GM21447 (cell line): Measurements from ENCODE around the gene UGT1A4.
"Not testable (repeated sequence)": the region's sequence is repeated elsewhere in the genome, so short reads cannot be mapped to it uniquely, and the experiment has no call there.

Experiments
- ATAC-seq: cut with Tn5 transposase; IDR thresholded peaks from one replicate; pipeline ENCODE4 v1.9.1; 2021; ENCODE audit not compliant: unreplicated experiment

Gene UGT1A4

DNA sequence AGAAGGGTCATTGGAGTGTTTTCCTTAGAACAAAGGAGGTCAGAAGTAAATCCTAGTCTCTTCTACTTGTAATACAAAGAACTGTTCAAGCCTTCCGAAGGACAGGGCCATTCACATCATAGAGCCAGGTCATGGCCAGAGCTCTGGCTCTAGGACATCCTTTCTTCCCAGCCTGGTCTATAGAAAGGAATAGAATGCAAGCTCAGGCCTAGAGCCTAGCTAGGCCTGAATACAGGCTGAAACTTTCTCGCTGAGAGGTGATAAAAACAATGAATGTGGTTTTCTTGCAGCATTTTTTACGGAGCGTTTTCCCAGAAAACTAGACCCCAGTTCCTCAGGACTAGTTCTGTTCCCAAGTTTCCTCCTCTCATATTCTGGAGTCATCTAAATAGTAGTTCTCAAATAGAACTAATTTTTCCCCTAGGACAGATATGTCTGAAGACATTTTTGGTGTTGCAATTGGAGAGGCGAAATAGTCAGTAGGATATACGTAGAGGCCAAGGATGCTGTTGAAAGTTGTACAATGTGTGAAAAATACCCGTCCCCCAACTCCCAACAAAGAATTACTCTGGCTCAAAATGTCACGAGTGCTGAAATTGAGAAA is 19.0 kb upstream of the UGT1A4 start:
- no peak for ATAC-seq

DNA sequence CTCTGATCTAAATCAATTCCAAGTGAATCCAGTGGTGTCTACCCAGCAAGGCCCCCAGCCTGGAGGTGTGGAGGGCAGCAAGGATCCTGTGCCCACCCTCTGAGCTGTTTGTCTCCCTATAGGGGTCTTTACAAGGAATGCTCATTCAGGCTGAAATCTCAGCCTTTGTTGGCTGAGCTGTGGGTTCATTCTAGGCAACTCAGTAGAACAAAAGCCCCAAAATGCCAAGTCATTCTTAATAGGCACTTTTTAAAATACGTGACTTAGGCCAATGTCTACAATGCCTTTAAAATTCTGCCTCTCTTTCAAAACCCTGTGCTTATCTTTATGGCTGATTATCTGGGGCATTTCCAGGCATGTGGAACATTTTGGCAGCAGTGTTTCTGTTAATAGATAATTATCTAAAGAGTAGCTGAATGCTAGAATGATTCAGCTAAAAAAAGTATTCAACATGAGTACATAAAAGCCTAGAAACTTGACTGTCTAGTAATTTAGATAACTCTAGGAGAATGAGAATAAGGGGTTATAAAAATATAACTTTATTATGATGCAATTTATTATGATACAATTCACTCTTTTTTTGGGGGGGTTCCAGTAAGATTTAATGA is 18.4 kb upstream of the UGT1A4 start:
- ATAC-seq: no peak

DNA sequence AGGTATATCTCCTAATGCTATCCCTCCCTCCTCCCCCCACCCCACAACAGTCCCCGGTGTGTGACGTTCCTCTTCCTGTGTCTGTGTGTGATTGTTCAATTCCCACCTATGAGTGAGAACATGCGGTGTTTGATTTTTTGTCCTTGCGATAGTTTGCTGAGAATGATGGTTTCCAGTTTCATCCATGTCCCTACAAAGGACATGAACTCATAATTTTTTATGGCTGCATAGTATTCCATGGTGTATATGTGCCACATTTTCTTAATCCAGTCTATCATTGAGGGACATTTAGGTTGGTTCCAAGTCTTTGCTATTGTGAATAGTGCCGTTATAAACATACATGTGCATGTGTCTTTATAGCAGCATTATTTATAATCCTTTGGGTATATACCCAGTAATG is 17.7 kb upstream of the UGT1A4 start:
- not testable (repeated sequence) for ATAC-seq

DNA sequence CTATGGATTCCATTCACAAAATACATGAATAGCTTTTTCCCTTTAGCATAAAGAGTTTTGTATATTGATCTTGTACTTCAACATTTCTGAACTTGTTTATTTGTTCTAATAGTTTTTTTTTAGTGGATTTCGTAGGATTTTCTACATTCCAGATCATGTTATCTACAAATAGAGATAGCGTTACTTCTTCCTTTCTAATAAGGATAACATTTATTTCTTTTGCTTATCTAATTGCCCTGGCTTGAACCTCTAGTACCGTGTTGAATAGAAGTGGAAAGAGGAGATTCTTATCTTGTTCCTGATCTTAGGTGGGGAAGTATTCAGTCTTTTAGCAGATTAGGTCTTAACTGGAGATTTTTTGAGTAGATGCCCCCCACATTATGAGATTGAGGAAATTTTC is 16.3 kb upstream of the UGT1A4 start:
- ATAC-seq: no peak

DNA sequence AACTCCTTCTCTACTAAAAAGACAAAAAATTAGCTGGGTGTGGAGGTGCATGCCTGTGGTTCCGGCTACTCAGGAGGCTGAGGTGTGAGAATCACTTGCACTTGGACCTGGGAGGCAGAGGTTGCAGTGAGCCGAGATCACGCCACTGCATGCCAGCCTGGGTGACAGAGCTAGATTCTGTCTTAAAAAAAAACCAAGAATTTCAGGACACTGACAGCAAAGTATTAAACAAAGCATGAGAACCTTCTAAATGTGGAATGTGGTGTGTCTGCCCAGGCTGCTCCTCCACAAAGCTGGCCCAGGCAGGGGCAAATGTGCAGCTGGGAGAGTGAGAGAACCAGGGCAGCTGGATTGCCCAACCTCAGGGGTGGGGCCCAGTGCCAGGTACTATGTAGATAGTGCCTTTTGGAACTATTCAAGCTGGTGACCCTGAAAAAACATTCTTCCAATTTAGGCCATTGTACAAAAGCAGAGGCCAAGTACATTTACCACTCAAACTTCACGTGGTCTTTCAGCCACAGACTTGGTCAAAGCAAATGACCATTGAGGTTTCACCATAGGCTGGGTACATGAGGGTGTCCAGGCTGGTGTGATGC is 12.5 kb upstream of the UGT1A4 start:
- ATAC-seq: no peak

DNA sequence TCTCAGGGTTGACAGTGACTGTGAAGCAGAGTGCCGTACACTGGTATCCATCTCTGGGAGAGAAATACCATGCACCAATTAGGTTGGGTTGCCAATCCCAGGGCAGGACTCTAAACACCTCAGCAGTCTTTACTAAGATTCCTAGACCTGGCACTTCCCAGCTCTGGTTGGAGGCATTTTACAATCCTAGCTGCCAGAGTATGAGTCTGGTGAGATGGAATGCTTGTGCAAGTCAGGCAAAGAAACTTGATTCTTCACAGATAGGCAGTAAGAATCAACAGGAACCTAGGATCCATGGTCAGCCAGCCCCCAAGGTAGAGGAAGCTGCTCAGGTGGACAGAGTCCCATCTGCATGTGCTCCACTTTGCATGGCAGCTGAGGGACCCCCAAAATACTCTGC is 11.8 kb upstream of the UGT1A4 start:
- ATAC-seq: no peak

DNA sequence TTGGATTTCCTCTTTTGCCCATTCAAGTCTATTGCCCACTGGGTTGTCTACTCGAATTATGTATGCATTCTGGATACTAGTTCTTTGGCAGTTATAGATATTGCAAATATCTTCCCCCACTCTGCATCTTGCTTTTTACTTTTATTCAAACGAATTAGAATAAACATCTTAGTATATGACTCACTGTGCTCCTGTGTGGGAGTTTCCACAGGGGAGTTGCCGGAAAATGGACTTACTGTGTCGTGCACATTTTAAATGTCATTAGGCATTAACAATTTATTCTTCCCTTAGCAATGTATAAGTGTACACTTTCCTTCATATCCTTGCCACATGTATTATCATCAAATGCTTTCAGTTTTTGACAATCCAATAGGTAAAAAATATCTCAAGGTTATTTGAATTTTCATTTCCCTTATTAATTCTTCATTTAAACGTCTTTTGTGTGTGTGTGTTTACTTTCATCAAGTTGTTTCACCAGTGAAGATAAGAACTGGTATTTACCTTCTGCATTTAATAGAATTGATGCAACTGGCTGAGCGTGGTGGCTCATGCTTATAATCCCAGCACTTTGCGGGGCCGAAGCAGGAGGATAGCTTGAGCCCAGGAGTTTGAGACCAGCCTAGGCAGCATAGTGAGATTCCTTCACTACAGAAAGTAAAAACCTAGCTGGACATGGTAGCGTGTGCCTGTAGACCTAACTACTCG is 10.4 kb upstream of the UGT1A4 start:
- no peak for ATAC-seq

DNA sequence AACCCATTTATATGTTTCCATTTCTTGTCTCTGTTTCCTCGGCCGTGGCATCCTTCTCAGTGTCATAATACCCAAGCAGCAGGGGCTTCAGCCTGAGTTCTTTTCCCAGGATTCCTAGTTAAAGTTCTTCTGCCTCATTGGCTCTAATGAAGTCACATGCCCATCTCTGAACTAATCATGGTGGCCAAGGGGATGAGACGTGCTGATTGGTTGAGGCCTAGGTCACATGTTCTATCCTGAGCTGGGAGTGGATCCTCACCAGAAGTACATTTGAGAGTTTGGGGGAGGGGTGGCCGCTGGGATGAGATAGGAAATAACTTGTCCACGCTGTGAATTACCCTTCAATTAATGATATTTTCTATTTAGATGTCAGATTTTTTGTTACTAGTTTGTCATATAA is 9.6 kb upstream of the UGT1A4 start:
- no peak for ATAC-seq

DNA sequence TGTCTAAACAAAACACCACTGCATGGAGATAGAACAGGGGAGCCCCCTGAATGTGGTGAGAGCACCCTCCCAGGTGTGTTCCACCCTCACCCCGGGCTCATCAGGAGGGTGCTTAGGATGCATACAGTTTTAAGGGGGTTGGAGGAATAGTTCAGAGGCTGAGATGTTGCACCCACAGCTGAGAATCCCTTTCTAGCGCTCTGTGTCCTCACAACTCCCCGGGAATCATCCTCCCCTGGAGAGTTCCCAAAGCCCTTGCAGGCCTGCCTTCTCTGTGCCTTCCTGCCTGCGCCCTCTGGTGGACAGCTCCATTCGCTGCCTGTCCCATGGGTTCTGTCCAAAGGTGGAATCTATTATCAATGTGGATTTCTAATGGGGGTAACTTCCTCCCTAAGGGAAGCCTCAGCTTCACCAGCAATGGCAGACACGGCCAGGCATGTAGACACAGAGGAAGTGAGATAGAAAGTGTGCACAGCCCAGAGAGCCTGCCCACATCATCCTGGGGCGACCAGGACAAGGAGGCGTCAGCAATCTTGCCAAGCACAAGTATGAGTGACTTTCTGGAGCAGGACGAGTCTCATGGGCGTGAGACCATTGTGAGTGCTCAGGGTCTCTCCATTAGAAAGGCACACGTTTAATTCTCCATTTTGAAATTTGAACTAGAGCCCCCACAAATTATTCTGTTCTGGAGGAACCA is 7.1 kb upstream of the UGT1A4 start:
- no peak for ATAC-seq

DNA sequence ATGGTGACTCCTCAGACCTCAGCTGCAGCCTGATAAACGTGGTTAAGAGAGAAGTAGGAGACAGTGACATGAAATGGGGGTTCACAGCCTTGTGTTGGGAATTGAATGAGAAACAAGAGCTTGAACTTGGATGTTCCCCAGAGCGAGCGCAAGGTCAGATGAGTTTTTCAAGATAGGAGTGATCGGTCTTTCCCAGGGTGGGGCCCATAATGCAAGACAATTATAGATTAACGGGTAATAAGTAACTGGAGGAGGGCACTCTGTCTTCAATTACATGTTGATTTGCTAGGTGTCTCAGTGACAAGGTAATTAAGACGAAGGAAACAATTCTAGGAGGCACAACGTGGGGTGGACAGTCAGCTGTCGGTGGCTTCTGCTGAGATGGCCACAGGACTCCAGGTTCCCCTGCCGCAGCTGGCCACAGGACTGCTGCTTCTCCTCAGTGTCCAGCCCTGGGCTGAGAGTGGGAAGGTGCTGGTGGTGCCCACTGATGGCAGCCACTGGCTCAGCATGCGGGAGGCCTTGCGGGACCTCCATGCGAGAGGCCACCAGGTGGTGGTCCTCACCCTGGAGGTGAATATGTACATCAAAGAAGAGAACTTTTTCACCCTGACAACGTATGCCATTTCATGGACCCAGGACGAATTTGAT is 5.8 kb upstream of the UGT1A4 start, which contains the start of gene UGT1A5:
Gene UGT1A5 (plus strand): TSS at position 297 of the 651 bp plus-strand sequence. CDS start 85 bp downstream, at position 382.
- no peak for ATAC-seq

DNA sequence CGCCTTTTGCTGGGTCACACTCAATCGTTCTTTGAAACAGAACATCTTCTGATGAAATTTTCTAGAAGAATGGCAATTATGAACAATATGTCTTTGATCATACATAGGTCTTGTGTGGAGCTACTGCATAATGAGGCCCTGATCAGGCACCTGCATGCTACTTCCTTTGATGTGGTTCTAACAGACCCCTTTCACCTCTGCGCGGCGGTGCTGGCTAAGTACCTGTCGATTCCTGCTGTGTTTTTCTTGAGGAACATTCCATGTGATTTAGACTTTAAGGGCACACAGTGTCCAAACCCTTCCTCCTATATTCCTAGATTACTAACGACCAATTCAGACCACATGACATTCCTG is 5.3 kb upstream of the UGT1A4 start:
- ATAC-seq: no peak

DNA sequence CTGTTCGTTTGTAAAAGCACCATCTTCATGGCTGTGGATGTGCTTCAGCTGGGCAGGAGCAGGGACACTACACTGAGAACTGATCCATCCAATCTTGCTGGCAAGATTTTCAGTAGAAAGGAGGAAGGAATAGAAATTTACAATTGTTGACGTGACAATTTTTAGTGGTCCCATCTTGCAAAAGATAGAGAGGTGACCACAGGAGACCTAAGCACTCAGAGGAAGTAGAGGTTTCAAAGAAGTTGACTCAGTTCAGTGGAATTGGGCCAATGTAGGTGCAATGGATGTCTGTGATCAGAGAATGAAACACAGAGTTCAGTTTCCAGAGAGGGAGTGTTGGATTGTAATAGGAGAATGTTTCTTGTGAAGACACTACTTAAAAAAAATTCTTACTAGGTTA is 4.4 kb upstream of the UGT1A4 start:
- ATAC-seq: no peak

DNA sequence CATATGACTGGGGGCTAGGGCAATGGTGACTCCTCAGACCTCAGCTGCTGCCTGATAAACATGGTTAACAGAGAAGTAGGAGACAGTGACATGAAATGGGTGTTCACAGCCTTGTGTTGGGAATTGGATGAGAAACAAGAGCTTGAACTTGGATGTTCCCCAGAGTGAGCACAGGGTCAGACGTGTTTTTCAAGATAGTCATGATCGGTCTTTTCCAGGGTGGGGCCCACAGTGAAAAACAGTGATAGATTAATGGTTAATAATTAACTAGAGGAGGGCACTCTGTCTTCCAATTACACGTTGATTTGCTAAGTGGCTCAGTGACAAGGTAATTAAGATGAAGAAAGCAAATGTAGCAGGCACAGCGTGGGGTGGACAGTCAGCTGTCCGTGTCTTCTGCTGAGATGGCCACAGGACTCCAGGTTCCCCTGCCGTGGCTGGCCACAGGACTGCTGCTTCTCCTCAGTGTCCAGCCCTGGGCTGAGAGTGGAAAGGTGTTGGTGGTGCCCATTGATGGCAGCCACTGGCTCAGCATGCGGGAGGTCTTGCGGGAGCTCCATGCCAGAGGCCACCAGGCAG is 10.3 kb downstream of the UGT1A4 start, which contains the start of gene UGT1A3:
Gene UGT1A3 (plus strand): TSS at position 320 of the 579 bp plus-strand sequence. CDS start 85 bp downstream, at position 405.
- no peak for ATAC-seq

DNA sequence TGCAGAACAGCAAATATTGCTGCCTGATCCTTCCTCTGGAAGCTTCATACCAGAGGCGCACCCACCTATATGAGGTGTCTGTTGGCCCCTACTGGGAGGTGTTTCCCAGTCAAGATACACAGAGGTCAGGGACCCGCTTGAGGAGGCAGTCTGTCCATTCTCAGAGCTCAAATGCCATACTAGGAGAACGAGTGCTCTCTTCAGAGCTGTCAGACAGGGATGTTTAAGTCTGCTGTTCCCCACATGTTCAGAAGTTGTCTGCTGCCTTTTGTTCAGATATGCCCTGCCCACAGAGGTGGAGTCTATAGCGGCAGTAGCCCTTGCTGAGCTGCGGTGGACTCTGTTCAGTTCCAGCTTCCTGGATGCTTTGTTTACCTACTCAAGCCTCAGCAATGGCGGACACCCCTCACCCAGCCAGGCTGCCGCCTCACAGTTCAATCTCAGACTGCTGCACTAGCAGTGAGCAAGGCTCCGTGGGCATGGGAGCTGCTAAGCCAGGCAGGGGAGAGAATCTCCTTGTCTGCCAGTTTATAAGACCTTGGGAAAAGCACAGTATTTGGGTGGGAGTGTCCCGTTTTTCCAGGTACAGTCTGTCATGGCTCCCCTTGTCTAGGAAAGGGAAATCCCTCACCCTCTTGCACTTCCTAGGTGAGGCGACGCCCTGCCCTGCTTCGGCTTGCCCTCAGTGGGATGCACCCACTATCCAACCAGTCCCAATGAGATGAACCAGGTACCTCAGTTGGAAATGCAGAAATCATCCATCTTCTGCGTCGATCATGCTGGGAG is 18.5 kb downstream of the UGT1A4 start:
- ATAC-seq: not testable (repeated sequence)

DNA sequence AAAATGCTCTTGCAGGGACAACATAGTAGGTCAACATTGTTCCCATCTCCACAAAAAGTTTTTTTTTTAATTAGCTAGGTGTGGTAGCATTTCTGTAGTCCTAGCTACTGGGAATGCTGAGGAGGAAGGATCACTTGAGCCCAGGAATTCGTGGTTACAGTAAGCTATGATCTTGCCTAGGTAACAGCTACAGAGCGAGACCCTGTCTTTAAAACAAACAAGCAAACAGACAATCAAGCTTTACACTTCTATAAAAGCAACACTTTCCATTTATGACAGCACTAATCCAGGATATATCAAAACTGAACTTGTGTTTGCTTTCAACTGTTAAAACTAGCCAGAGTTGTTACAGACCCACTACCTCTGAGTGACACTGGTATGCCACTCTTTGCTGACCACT is 22.3 kb downstream of the UGT1A4 start:
- no peak for ATAC-seq

DNA sequence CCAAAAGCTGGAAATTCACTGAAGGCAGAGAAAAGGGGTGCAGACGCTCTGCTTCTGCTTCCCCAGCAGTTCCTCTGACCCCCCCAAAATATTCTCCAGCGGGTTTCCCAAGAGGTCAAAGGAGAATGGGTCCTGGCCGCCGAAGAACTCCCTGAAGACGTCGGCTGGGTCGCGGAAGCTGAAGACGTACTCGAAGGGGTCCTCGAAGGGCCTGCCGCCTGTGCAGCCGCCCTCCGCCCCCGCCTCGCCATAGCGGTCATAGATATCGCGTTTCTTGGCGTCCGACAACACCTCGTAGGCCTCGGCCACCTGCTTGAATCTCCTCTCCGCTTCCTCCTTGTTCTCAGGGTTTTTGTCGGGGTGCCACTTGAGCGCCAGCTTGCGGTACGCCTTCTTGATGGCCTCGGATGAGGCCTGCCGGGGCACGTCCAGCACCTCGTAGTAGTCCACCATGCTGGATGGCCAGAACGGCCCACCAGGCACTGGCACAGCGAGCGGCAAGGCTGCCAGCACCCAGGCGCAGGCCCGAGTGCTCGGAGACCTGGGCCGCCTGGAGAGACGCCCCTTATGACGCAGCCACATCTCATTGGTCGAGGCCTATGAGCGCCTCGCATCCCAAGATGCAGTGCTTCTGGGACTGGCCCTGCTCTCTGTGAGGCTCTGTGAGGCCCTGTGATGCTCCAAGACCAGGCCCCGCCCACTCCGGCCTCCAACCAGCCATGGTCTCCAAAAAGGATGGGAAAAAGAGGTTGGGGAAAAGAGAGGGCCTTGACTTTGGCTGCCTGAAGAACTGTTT is 25.1 kb downstream of the UGT1A4 start:
- ATAC-seq: no peak

DNA sequence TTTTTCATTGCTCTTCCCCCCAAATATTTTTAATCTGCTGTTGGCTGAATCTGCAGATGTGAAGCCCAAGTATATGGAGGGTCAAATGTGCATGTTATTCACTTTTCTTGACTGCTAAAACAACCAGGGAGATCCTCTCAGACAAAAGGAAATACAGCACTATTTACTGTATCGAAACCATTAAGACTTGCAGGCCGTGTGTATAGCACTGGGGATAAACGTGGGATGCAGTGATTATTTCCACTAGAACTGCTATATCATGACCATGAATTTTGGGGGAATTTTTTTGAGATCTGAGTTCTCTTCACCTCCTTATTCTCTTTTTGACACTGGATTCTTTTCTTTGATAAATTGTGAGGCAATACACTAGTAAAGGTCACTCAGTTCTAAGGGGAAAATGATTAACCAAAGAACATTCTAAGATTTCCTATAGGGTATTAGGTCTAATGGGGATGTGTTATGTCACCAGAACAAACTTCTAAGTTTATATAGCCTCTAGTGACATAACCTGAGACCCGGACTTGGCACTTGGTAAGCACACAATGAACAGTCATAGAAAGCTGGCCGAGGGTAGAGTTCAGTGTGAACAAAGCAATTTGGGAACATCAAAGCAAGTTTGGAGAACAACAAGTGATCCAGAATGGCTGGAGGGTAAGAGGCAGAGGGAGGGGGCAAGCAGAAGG is 26.7 kb downstream of the UGT1A4 start:
- ATAC-seq: no peak

DNA sequence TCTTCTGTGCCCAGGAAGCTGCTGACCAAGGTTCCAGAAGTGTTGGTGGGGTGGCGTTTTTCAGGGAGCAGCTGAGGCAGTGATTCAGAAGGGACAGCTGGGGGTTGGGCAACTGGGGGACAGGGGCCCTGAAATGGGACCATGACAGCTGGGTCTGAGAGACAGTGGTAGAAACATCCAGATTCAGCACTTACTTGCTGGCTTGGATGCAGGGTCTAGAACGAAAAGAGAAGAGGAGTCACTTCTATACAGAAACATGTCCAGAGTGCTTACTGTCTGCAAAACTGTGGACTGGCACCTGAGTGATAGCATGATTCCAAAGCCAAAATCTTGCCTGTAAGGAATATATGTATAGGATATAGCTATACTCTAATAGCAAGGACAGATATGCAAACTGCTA is 27.3 kb downstream of the UGT1A4 start:
- not testable (repeated sequence) for ATAC-seq
